ENCODE measurements around the gene GPR107. TPM values are rescaled to one million over a fixed set of nuclear protein-coding genes. Genes with fewer than 3 reads are reported as not detected.

Gene GPR107
- total RNA-seq, 2 experiments from 2014 or later = 19.6 to 20.4 TPM

DNA sequence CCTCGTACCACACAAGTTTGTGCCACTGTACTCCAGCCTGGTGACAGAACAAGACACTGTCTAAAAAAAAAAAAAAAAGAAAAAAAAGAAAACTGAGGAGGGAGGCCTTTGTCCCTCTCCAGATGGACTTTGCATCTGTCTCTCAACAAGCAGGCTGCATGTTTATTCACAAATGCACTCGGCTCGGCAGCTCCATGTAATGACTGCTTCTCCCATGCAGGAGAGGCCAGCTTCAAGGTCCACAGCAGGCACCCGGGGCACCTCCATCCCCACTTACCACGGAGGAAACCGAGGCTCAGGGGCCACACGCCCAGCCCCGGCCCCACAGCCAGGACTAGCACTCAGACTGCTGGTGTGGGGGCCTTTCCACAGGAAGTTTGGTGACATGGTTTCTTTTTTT is 105.4 kb downstream of the GPR107 start:
- CTCF ChIA-PET = no interaction called here
- POLR2A ChIA-PET = no interaction called here

DNA sequence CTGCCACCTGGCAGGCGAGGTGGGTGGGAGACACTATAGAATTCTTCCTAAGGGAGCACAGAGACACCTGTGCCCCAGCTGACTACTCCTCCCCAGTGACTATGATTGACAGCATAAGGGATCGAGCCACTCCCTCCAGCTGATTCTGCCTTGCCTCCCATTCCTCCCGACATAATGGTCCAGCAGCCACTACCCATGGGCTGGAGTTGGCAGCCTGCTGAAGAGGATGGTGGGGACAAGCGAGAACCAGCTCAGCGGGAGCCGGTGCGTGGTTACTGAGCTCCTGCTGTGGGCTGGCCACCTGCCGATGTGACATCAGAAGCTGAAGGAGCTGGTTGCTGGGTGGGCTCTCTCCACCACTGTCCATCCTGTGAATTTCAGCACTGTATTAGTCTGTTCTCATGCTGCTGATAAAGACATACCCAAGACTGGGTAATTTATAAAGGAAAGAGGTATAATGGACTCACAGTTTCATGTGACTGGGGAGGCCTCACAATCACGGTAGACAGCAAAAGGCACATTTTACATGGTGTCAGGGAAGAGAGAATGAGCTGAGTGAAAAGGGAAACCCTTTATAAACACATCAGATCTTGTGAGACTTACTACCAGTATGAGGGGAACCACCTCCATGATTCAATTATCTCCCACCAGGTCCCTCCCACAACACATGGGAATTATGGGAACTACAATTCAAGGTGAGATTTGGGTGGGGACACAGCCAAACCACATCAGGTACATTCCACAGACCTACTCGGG is 106.4 kb downstream of the GPR107 start:
- ChIA-PET CTCF (interaction anchor here (0.8 to 1.1 kb wide), 2 partner anchors 19 to 53 kb away, joined by 3 read pairs; no protein-coding TSS in a partner anchor), POLR2A (no interaction called here)

DNA sequence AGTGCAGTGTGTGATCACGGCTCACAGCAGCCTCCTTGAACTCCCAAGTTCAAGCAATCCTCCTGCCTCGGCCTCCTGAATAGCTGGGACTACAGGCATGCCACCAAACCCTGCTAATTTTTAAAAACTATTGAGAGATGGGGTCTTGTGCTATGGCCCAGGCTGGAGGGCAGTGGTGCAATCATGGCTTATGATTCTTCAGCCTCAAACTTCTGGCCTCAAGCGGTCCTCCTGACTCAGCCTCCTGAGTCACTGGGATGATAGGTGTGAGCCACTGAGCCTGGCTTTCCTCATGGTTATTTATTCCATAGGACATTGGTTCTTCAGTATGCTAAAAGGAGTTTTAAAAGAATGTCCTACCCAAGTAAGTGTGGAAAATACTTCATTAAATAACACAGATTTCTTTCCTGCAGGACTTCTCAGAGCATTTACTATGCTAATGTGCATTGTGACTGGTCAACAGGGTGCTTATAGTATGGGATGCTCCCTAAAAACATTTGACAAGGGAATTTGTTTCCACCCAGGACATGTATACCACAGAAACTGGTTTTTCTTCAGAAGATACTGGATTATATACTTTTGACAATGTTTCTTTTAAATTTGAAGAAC is 107.3 kb downstream of the GPR107 start:
- POLR2A ChIA-PET = interaction anchor here (0.7 kb wide), 1 partner anchor 94 kb away, joined by 5 read pairs; no protein-coding TSS in a partner anchor
- CTCF ChIA-PET = no interaction called here

DNA sequence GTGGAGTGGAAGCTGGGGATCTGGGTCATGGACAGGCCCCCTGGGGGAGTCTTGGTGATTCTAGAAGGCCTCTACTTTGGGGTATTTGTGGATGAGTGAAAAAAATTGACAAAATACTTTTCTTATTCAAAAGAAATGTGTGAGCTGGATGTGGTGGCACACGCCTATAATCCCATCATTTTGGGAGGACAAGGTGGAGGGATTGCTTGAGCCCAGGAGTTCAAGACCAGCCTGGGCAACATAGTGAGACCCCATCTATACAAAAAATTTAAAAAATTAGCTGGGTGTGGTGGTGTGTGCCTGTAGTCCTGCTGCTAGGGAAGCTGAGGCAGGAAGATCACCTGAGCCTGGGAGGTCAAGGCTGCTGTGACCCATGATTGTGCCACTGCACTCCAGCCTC is 111.9 kb downstream of the GPR107 start:
- ChIA-PET POLR2A (no interaction called here), CTCF (no interaction called here)

DNA sequence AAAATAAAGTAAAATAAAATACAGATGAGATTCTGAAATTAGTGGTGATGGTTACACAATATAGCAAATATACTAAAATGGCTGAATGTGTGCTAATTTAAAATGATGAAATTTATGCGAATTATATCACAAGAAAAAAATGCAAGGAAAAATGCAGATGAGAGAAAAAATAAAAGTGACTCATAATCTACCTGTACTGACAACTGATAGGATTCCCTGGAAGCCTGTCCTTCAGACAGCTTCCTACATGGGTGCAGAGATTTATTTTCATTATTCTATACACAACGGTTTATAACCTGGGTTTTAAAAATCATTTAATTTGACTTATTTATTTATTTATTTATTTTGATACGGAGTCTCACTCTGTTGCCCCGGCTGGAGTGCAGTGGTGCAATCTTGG is 112.7 kb downstream of the GPR107 start:
- CTCF ChIA-PET = no interaction called here
- POLR2A ChIA-PET = no interaction called here

DNA sequence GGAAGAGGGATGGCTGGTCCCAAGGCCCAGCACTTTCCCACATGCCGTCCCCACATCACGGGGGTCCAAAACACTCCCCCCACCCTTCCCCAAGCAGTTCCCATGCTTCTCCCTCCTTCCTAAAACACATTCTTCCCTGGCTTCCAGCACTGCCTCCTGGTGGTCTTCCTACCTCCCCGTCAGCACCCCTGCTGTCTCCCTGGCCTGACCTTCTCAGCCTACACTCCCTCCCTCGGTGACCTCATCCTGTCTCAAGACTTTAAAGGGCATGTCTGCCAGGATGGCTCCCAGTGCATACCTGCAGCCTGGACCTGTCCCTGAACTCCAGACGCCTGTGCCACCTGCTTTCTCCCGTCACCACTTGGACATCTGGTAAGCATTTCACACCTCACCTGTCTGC is 114.2 kb downstream of the GPR107 start:
- CTCF ChIA-PET = interaction anchor here (1.2 kb wide), 1 partner anchor 26 kb away, joined by 3 read pairs; no protein-coding TSS in a partner anchor

DNA sequence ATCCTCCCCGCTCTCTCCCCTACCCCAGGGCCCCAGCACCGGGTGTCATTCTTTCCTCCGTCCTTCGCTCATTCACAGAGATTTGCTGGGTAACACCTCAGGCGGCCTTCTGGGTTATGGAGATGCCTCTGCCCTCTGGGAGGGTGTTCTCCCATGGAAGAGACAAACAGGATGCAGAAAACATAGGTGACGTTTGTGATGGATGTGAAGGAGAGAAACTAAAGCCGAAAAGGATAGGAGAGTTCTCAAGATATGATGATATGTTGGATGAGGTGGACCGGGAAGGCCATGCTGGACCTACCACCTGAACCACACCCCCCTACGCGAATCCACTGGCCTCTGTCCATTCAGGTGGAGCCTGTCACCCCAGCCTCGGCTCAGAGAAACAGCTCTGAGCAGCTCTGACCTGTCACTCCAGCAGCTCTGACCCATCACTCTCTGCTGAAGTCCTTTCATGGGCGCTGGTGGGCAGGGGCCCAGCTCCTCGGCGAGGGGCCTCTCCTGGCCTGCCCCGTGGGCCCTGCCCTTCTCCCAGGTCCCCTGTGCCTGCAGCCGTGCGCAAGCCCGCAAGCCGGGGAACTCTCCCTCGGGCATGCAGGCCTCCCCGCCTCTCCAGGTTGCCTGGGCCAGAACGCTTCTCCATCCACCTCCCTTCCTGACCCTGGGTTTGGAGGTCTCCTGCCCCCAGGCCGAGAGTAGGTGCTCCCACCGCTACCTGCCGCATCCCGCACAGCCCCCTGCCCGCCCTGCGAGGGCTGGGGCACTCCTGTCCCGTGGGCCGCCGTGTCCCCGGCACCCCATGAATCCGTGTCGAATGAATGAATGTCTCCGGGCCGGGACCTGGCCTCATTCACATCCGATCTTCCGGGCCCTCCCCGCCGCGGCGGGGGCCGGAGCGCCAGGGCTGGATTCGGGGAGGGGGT is 117.8 kb downstream of the GPR107 start:
- CTCF ChIA-PET = no interaction called here
- POLR2A ChIA-PET = interaction anchor here (0.8 kb wide), 1 partner anchor 29 kb away, joined by 3 read pairs; no protein-coding TSS in a partner anchor

More for the DNA sequence above, 114.2 kb downstream of the GPR107 start:
- POLR2A ChIA-PET = interaction anchor here (0.6 to 0.7 kb wide), 2 partner anchors 21 to 40 kb away, joined by 3 to 10 read pairs; no protein-coding TSS in a partner anchor

DNA sequence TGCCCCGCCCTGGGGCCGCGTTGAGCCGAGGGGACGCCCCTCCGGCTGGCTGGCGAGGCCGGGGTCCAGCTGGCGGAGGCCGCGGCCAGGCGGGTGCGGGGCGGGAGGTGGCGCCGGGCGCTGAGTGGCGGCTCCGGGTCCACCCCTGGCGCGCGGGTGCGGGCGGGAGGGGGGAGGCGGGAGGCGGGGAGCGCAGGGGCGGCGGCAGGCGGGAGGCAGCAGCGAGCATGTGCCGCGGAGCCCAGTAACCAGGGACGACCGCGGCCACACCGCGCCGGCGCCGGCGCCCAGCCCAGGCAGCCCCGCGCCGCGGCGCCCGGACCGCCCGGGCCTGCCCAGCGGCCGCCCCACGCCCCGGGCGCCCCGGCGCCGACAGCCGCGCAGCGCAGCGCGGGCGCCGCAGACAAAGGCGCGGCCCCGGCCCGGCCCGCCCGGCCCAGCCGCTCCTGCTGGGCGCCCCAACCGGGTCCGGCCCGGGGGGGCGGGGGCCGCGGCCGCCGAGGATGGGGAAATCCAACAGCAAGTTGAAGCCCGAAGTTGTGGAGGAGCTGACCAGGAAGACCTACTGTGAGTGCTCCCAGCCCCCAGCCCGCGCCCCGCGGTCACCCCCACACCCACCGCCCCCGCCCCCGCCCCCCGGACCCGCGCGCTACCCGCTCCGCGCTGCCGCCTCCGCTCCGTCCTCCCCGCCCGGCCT is 118.6 kb downstream of the GPR107 start, which contains the start of gene NCS1:
TSS of gene NCS1 (plus strand) at position 244 of the 697 bp plus-strand sequence. CDS start at position 504, 260 bp downstream.
- ChIA-PET CTCF (no interaction called here), POLR2A (interaction anchor here (0.7 kb wide), 1 partner anchor 204 kb away, joined by 3 read pairs; no protein-coding TSS in a partner anchor)

DNA sequence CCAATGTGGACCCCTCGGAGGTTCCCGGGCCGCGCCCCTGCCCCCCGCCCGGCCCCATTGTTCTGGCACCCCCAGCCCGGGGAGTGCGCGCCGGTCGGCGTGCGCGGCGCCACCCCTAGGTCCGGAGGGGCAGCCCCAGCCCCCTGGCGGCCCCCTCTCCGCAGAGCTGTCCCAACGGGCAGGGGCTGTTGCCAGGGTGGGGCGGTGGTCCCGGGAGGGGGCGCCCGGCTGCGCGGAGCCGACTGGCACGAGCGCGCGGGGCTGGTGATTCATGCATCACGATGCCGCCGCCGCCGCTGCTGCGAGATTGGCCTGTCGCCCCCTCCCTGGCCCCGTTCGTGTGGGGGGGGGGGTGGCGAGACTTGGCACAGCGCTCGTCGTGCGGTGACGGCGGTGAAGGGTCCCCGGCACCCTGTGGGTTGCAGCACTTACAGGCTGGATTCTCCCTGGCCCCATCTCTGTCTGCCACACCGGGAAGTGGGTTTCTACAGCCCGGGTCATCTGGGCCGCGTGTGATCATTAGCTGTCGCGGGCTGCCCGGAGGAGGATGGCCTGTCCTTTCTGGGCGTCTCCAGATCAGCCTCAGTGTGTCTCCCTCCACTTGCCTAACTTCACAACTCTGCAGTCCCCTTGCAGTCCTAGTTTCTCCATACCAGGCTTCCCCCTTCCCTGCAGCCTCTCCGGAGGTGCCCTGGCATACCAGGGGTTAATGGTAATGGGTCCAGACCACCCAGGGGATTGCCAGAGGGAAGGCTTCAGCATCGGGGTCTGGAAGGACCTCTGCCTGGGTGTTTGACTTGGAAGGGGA is 119.4 kb downstream of the GPR107 start:
- ChIA-PET POLR2A (interaction anchor here (0.7 kb wide), 1 partner anchor 203 kb away, joined by 3 read pairs; no protein-coding TSS in a partner anchor), CTCF (interaction anchor here (1.2 to 1.3 kb wide), 2 partner anchors 63 to 65 kb away, joined by 3 read pairs; no protein-coding TSS in a partner anchor)

DNA sequence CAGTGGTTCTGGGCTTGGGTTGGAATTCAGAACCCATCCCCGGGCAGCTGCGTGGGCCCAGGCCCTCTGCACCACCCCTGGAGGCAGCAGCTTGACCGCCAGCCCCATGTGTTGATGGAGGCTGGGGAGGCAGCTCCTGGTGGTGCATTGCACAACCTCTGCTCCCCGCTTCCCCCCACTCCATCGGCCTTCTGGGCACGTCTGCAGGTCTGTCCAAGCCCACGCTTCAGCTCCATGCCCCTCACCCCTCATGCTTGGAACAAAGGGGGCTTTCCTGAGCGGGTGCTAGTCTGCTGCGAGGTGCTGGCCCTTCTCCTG is 119.9 kb downstream of the GPR107 start:
- CTCF ChIA-PET = interaction anchor here (1.2 to 1.3 kb wide), 2 partner anchors 62 to 66 kb away, joined by 3 read pairs; no protein-coding TSS in a partner anchor

DNA sequence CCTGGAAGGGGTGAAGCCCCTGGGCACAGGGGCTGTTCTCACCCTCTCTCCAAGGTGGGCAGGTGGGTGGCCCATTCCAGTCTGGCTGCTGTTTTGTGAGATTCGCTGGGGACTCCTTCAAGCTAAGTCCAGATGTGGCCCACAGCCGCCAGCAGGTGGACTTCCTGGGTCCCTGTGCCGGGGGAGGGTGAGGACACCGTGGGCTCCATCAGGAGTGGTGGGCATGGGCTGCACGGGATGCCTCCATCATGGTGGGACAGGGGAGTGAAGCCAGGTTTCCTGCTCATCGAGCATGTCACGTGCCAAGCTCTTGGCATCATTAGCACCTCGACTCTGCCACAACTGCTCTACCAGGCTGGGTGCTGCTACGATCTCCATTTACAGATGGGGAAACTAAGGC is 120.3 kb downstream of the GPR107 start:
- ChIA-PET CTCF (interaction anchor here (0.7 to 1.3 kb wide), 3 partner anchors 40 to 66 kb away, joined by 3 read pairs; no protein-coding TSS in a partner anchor), POLR2A (interaction anchor here (0.5 kb wide), 1 partner anchor 12 kb away, joined by 5 read pairs; no protein-coding TSS in a partner anchor)

More for the DNA sequence above, 119.9 kb downstream of the GPR107 start:
- POLR2A ChIA-PET = interaction anchor here (0.5 kb wide), 1 partner anchor 12 kb away, joined by 5 read pairs; no protein-coding TSS in a partner anchor

DNA sequence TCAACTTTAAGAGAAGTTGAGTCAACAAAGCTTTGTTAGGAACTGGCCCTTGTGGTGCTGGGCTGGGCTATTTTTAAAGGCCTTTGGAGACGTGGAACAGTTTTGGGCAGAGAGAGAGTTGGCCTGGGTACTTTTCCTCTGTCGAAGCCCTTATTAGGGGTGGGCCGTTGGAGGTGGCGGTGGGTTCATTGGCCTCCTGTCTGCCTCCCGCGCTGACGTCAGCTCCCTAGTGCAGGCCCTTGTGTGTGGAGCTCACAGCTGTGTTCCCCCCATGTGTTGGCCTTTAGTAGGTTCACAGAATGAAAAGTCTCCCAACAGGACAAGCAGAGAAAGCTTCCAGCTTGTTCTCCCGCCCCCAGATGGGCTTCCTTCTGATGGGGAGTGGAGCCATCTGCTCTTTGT is 121.2 kb downstream of the GPR107 start:
- CTCF ChIA-PET = no interaction called here
- POLR2A ChIA-PET = interaction anchor here (0.6 kb wide), 2 partner anchors 13 to 405 kb away, joined by 3 read pairs; partner anchors contain the start of gene FUBP3

DNA sequence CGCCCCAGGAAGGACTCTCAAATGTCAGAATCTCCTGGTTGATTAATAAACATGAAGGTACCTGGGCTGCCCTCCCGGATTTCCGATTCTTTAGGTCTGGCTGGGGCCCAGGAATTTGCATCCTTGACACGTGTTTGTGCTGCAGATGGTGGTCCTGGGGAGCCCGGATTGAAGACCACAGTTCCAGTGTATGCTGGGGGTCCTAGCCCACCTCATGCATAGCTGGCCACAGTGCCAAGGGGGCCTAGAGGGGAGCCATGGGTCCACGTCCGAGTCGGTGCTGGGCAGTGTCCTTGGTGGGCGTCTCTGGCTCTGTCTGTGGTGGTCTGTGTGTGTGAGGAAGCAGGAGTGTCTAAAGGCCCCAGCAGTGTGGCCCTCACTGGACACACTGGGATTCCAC is 121.6 kb downstream of the GPR107 start:
- ChIA-PET POLR2A (interaction anchor here (0.6 kb wide), 1 partner anchor 404 kb away, joined by 3 read pairs; the partner anchor contains the start of gene FUBP3), CTCF (no interaction called here)

DNA sequence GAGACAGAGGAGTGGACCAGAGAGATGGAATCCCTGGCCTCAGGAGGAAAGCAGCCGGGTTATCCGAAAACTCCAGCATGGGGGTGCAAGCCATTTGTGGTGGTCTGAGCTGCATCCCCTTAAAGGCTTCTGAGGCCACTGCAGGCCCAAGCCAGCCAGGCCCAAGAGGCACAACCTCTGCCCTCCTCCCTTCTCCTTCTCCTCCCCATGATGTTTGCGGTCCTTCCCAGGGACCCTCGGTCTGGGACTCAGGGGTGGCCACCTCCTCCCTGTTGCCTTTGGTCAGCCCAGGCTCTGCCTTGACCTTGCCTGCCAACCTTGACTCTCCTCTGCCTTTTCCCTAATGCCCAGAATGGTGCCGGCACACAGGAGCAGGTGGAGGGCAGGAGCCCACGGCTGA is 123.1 kb downstream of the GPR107 start:
- CTCF ChIA-PET = no interaction called here
- POLR2A ChIA-PET = no interaction called here

DNA sequence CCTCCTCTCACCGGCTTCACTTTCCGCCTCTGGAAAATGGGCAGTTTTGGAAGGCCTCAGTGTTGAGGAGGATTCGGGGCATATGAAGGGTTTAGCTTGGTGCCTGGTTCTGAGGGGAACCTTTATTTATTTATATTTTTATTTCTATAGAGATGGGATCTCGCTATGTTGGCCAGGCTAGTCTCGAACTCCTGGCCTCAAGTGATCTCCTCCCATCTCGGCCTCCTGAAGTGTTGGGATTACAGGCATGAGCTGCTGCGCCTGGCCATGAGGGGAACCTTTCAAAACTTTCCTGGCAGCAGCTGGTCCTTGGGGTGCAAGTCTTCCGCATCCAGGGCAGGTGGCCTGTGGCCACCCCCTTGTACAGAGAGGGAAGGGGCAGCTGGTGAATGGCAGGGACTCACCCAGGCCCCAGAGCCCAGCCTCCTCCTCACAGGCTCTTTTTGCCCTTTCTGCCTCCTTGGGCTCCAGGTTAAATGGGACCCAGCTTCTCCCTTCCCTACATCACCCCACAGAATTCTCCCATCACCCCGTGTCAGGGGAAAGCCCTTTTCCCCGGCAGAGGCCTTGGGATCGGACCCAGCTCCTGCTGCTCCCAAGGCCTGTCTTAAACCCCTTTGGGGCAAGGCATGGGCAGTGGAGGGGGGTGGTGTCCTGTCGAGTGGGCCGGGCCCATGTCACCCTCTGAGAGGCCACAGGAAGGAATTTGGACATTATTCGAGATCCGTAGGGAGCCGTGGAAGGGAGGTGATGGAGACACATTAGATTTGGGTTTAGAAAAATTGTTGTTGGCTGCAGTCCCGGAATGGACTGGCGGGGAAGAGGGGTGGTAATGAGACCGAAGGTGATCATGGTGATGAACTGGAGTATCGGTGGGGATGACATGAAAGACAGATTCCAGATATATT is 124.4 kb downstream of the GPR107 start:
- CTCF ChIA-PET = interaction anchor here (0.6 kb wide), 1 partner anchor 132 kb away, joined by 3 read pairs; no protein-coding TSS in a partner anchor

DNA sequence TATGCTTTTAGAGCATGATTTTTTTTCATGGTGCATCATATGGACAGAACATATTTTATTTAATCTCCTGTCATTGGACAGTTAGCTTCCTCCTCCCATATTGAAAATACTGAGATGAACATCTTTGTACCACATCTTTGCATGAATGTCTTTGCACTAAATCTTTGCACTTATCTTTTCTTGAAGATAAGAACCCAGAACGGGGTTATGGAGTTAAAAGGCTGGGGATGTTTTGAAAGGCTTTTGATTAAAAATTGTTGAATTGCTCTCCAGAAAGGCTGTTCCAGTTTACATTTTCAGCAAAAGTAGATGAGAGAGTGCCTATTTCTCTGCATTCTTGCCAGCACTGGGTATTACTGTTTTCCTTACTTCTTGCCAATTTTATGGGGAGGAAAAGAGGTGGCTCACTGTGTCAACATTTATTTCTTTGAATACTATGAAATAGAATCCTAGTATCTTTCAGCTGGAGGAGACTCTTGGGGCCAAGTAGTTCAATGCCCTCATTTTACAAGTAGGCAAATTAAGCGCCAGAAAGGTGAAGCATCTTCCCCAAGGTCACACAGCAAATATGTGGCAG is 125.7 kb downstream of the GPR107 start:
- ChIA-PET CTCF (no interaction called here), POLR2A (no interaction called here)

More for the DNA sequence above, 124.4 kb downstream of the GPR107 start:
- POLR2A ChIA-PET = no interaction called here

All from activated CD8-positive, alpha-beta memory T cell treated with anti-CD3 and anti-CD28 coated beads for 36 hours (primary cell).